WTC11 (cell line): ENCODE measurements around the gene LARGE1.

Experiments
- ATF6 ChIP-seq: sonication (generic); formaldehyde crosslinking; IDR thresholded peaks from 2 replicates; pipeline ENCODE4 v1.8.1; 2023; ENCODE audit warnings: mild to moderate bottlenecking, missing genetic modification reagents
- CTCF ChIP-seq: fragments of 200-600 bp; IDR thresholded peaks from 2 replicates; pipeline ENCODE4 v1.8.0; 2022; ENCODE audit warnings: antibody characterized with exemption
- E2F4 ChIP-seq: sonication (generic); formaldehyde crosslinking; IDR thresholded peaks from 2 replicates; pipeline ENCODE4 v1.8.1; 2022; ENCODE audit warnings: low read depth, mild to moderate bottlenecking, moderate library complexity, missing genetic modification reagents, borderline replicate concordance
- ETV6 ChIP-seq: sonication (generic); formaldehyde crosslinking; IDR thresholded peaks from 2 replicates; pipeline ENCODE4 v1.8.1; 2022; ENCODE audit warnings: mild to moderate bottlenecking, missing genetic modification reagents
- NFYB ChIP-seq: sonication (generic); formaldehyde crosslinking; conservative IDR thresholded peaks from 2 replicates; pipeline ENCODE4 v1.8.0; 2022; ENCODE audit warnings: low read depth, missing genetic modification reagents
- ZBTB21 ChIP-seq: sonication (generic); formaldehyde crosslinking; IDR thresholded peaks from 2 replicates; pipeline ENCODE4 v1.8.1; 2023; ENCODE audit warnings: mild to moderate bottlenecking, missing genetic modification reagents, borderline replicate concordance
- TF ChIP-seq, protein P1 (sequence below): sonication (generic); formaldehyde crosslinking; IDR thresholded peaks from 2 replicates; pipeline ENCODE4 v1.8.0; 2022; ENCODE audit warnings: mild to moderate bottlenecking, missing genetic modification reagents
- TF ChIP-seq, protein P2 (sequence below): sonication (generic); formaldehyde crosslinking; IDR thresholded peaks from 2 replicates; pipeline ENCODE4 v1.8.1; 2023; ENCODE audit warnings: mild to moderate bottlenecking, missing genetic modification reagents, moderate library complexity

DNA sequence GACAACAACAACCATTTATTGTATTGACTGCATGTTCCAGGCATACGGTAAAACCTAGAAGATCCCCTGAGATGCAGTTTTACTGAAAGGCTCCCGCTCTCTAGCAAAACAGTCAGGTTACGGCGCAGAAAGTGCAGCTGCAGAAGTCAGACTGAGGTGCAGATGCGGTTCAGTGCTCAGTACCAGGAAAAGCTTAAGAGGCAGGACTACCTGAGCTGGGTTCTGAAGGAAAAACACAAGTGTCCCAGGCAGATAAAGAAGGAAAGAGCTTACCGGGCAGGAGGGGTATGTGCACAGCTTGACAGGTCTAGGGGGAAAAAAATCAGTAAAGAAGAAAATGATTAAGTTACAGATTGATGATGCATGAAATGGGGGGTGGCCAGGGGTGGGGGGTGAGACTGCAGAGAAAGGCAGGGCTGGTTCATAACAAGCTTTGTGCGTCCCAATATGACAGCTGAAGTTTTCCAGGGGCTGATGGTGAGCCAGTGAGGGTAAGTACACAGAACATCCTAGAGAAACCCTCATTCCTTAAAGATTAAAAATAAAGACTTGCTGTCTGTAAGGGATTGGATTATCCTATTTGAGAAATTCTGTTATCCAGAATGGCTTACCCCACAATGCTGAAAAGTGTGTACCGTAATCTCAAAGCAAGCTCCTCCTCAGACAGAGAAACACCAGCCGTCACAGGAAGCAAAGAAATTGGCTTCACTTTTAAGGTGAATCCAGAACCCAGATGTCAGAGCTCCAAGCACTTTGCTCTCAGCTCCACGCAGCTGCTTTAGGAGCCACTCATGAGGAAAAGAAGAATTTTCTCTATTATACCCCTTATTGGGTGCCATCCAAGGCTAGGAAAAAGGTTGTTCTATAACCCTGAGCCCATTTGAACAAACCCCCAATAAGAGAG, 11.9 kb downstream of the LARGE1 start:
- TF ChIP-seq NFYB (no peak), CTCF (no peak), ETV6 (CRISPR knock-in tag) (no peak), ATF6 (CRISPR knock-in tag) (no peak), E2F4 (CRISPR knock-in tag) (no peak), ZBTB21 (no peak)
- TF ChIP-seq, protein P1, sequence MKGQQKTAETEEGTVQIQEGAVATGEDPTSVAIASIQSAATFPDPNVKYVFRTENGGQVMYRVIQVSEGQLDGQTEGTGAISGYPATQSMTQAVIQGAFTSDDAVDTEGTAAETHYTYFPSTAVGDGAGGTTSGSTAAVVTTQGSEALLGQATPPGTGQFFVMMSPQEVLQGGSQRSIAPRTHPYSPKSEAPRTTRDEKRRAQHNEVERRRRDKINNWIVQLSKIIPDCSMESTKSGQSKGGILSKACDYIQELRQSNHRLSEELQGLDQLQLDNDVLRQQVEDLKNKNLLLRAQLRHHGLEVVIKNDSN (CRISPR knock-in tag) = no peak
- TF ChIP-seq, protein P2, sequence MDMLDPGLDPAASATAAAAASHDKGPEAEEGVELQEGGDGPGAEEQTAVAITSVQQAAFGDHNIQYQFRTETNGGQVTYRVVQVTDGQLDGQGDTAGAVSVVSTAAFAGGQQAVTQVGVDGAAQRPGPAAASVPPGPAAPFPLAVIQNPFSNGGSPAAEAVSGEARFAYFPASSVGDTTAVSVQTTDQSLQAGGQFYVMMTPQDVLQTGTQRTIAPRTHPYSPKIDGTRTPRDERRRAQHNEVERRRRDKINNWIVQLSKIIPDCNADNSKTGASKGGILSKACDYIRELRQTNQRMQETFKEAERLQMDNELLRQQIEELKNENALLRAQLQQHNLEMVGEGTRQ (CRISPR knock-in tag) = no peak
